Stimulated activated CD4-positive, alpha-beta T cell treated with anti-CD3 and anti-CD28 coated beads, Interleukin-12 subunit alpha, Interleukin-12 subunit beta, amount 100 ng/mL, for 24 hours (primary cell): ENCODE measurements around the gene UBE3D.
"Not testable (repeated sequence)": the region's sequence is repeated elsewhere in the genome, so short reads cannot be mapped to it uniquely, and the experiment has no call there.

Experiments used
- DNase-seq, 2 experiments: peaks; one replicate each; pipeline ENCODE4 v3.0.0-alpha.2; 2020; ENCODE audit warnings: low read depth in 2 of 2

Gene UBE3D

DNA sequence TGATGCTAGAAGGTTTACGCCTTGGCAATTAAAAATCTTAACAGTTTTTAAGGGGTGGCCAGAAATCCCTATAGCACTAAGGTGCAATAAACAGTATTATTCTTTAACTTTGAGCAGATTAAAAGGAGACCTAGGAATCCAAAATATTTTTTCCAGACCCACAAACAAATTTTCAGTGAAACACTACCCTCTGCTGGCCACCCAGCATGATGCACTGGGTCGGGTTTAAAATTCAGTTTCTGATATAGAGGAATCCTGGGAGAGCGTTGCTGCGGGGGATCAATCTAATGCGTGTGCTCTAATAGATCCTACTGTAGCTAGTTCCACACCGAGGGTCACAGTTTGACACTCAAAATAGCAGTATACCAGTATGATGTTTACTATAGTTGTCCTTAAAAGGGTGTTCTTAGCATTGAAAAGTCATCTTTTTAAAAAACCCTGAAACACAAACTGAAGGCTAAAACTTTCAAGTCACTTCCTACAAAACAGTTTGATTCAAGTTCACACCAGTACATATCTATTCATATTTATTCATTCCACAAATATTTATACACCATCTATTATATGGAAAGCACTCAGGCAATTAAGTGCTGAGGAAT, 10.2 kb downstream of the UBE3D start:
- DNase-seq: no peak

GRCh38 chr6:83053678-83054077, 12.0 kb downstream of the UBE3D start:
- DNase-seq: no peak

- no peak for DNase-seq
Observed at GRCh38 chr6:83051377-83052172, 14.1 kb downstream of the UBE3D start.

DNA sequence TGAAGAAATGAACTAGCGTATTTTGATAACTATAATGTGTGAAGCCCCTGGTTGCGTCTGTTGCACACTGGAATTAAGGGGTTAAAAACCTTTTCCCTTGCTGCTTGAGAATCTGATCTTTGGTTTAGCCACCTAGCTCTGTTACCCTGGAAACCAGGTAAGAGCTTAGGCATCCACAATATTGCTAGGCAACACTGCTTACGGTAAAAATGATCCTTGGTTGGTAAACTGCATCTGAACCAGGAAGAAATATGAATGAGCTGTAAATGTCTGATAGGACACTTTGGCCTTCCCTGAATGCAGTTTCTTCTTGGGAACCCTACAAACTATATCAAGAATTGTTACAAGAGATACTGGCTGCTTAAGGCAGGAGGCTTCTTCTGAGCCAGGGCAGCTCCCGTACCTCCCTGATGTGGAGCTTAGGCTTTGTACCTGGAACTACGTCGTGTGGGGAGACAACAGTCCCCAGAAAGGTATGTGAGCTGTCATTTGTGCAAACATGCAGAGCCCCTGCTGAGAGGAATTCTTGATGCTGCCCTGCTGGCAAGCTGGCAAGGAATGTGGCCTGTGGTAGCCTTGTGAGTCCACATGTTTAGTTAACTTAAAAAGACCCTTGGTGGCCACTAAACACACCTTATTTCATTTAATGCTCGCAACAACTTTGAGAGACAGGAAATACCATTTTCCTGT, 18.4 kb downstream of the UBE3D start:
- no peak for DNase-seq

- no peak for DNase-seq
Observed at GRCh38 chr6:83044091-83044768, 21.4 kb downstream of the UBE3D start.

GRCh38 chr6:83042467-83043053, 23.1 kb downstream of the UBE3D start:
- no peak for DNase-seq

- no peak for DNase-seq
Observed at GRCh38 chr6:83038246-83038645, 27.4 kb downstream of the UBE3D start.

- no peak for DNase-seq
Observed at GRCh38 chr6:83031689-83032088, 34.0 kb downstream of the UBE3D start.

GRCh38 chr6:83019741-83020140, 45.9 kb downstream of the UBE3D start:
- no peak for DNase-seq

DNA sequence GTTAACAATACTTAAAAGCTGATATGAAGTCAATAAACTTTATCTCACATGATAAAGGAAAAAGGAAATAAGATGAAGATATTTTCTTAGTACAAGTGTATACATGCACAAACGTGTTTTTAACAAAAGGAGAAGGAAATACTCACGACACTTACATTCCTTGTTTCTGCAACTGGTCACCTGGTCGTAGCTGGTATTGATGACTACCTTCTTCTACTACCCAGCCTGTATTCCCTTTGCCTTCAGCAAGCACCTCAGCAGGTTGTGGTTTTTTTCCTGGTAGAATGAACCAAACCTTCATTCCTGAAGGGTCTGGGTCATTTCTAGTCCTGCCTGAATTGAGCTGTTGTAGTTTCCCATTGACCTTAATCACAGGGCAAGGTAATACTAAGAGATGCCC, 54.5 kb downstream of the UBE3D start:
- DNase-seq: not testable (repeated sequence)

GRCh38 chr6:83008626-83009025, 57.0 kb downstream of the UBE3D start:
- no peak for DNase-seq

- DNase-seq: no peak
Observed at GRCh38 chr6:83006270-83006905, 59.3 kb downstream of the UBE3D start.

- DNase-seq: no peak
Observed at GRCh38 chr6:82996156-82996555, 69.5 kb downstream of the UBE3D start.

GRCh38 chr6:82995066-82995465, 70.6 kb downstream of the UBE3D start:
- no peak for DNase-seq

GRCh38 chr6:82989736-82990290, 75.8 kb downstream of the UBE3D start:
- DNase-seq: no peak

GRCh38 chr6:82988930-82989351, 76.7 kb downstream of the UBE3D start:
- DNase-seq: no peak

GRCh38 chr6:82987951-82988350, 77.7 kb downstream of the UBE3D start:
- DNase-seq: no peak

DNA sequence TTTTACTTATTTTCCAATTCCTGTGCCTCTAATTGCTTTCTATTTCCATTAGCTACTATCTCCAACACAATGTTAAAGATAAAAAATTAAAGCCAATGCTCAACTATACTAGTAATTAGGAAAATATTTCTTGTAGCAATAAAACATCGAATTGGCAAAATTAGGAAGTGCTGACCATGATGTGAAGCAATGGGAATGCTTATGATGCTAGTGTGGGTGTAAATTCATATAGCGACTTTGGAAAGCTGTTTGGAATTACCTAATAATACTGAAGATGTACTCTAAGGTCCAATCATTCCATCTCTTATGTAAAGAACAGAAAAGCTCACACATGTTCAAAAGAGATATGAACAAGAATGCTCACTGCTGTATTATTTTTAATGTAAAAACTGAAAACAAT, 78.2 kb downstream of the UBE3D start:
- no peak for DNase-seq

DNA sequence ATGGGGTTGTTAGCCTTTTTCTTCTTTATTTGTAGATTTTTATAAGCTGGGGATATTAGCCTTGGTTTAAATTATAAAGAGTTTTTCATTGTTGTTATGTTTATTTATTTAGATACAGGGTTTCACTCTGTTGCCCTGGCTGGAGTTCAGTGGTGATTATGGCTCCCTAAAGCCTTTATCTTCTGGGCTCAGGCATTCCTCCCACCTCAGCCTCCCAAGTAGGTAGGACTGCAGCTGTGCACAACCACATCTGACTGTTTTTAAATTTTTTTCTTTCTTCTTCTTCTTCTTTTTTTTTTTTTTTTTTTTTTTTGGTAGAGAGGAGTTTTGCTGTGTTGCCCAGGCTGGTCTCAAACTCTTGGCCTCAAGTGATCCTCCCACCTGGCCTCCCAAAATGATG, 80.9 kb downstream of the UBE3D start:
- no peak for DNase-seq

DNA sequence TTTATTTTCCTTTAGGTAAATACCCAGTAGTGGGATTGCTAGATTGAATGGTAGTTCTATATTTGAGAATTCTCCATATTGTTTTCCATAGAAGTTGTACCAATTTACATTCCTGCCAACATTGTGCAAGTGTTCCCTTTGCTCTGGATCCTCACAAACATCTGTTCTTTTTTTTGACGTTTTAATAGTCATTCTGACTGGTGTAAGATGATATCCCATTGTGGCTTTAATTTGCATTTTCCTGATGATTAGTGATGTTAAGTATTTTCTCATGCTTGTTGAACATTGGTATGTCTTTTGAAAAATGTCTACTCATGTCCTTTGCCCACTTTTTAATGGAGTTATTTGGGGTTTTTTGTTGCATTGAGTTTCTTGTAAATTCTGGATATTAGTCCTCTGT, 85.6 kb downstream of the UBE3D start:
- DNase-seq: no peak

DNA sequence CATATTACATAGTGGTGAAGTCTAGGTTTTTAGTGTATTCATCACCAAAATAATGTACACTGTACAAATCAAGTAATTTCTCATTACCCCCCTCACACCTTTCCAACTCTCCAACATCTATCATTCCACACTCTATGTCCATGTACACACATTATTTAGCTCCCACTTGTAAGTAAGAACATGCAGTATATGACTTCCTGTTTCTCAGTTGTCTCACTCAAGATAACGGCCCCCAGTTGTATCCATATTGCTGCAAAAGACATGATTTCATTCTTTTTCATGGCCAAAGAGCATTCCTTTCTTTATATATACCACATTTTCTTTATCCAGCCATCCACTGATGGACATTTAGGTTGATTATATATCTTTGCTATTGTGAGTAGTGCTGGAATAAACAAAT, 86.0 kb downstream of the UBE3D start:
- DNase-seq: no peak
